Globus pallidus (tissue), 1 donor: Measurements from ENCODE around the gene ATXN1.

Experiments used
- DNase-seq: peaks from one replicate; pipeline ENCODE4 v3.0.0-alpha.2; 2015; ENCODE audit warnings: low spot score

Gene ATXN1

GRCh38 chr6:16252686-16253299 is 508.5 kb downstream of the ATXN1 start:
- no peak for DNase-seq

- DNase-seq: no peak
Measured at GRCh38 chr6:16251706-16252105, 509.6 kb downstream of the ATXN1 start.

- peak; percentile 63 for DNase-seq
Measured at GRCh38 chr6:16249971-16250370, 511.3 kb downstream of the ATXN1 start.
